Spleen (tissue), 11 donors: ENCODE results near the gene NUP62CL. TPM values are rescaled to one million over a fixed set of nuclear protein-coding genes. Genes with fewer than 3 reads are reported as not detected.
A peak's percentile ranks its signal among the peaks of the same experiment; 100 is the strongest.

Source experiments
- DNase-seq: peaks from one replicate; pipeline ENCODE4 v3.0.0-alpha.2; 2020
- H3K27ac ChIP-seq, 8 donors: fragments of 200-600 bp; sonication (generic) in 7 of 8; 1 replicate in 4 of 8; 2 replicates in 4 of 8; pipeline versions ENCODE4 v1.5.0 to v1.8.0; 2016 to 2021; ENCODE audit warnings: inconsistent platforms in 4 of 8, mild to moderate bottlenecking in 4 of 8, moderate library complexity in 1 of 8
- H3K27me3 ChIP-seq, 7 donors: fragments of 200-600 bp; sonication (generic) in 6 of 7; replicated peaks in 1 of 7; 1 replicate in 4 of 7; 2 replicates in 3 of 7; pipeline versions ENCODE4 v1.5.0 to v1.8.0; 2016 to 2021; ENCODE audit warnings: inconsistent platforms in 3 of 7, mild to moderate bottlenecking in 1 of 7
- H3K36me3 ChIP-seq, 6 donors: fragments of 200-600 bp; sonication (generic) in 5 of 6; 1 replicate in 4 of 6; 2 replicates in 2 of 6; pipeline versions ENCODE4 v1.5.0 to v1.8.0; 2016 to 2021; ENCODE audit warnings: inconsistent platforms in 2 of 6
- H3K4me1 ChIP-seq, 6 donors: fragments of 200-600 bp; sonication (generic) in 5 of 6; 1 replicate in 3 of 6; 2 replicates in 3 of 6; pipeline versions ENCODE4 v1.5.0 to v1.8.0; 2016 to 2021; ENCODE audit warnings: inconsistent platforms in 3 of 6
- H3K4me3 ChIP-seq, 8 donors: fragments of 200-600 bp; sonication (generic) in 7 of 8; 1 replicate in 4 of 8; 2 replicates in 4 of 8; pipeline versions ENCODE4 v1.5.0 to v1.8.0; 2016 to 2021; ENCODE audit warnings: inconsistent platforms in 4 of 8, mild to moderate bottlenecking in 4 of 8, moderate library complexity in 2 of 8
- H3K9me3 ChIP-seq, 8 donors: fragments of 200-600 bp; sonication (generic) in 7 of 8; 1 replicate in 4 of 8; 2 replicates in 4 of 8; pipeline versions ENCODE4 v1.5.0 to v1.8.0; 2016 to 2021; ENCODE audit warnings: inconsistent platforms in 4 of 8
- CTCF ChIP-seq, 11 experiments: fragments of 200-600 bp in 7 of 11; fragments of 450-650 bp in 4 of 11; sonication (generic) in 4 of 11; IDR thresholded peaks in 8 of 11; conservative IDR thresholded peaks in 3 of 11; 1 replicate in 7 of 11; 2 replicates in 4 of 11; pipeline versions ENCODE4 v1.4.0 to v1.8.0; 2016 to 2021; ENCODE audit warnings: antibody characterized with exemption in 11 of 11, inconsistent platforms in 4 of 11, mild to moderate bottlenecking in 1 of 11
- POLR2A ChIP-seq, 3 donors: fragments of 450-650 bp; IDR thresholded peaks; one replicate each; pipeline ENCODE4 v1.5.1; 2017; ENCODE audit warnings: antibody characterized with exemption in 3 of 3, mild to moderate bottlenecking in 1 of 3
- POLR2AphosphoS5 ChIP-seq, 3 donors: sonication (generic); formaldehyde crosslinking; IDR thresholded peaks; one replicate each; pipeline ENCODE4 v1.5.1; 2017; ENCODE audit warnings: antibody characterized with exemption in 3 of 3
- whole genome bisulfite sequencing, 5 donors: extraction: QIAGEN DNeasy Blood & Tissue Kit in 3 of 5; methylation state at CpG; one replicate each; pipeline versions ENCODE4 v1.1.5 to v1.1.7; 2013 to 2018; 5-methylcytosine and 5-hydroxymethylcytosine counted together
- intact Hi-C: fragments of 100-400 bp; cut with DNase I; formaldehyde crosslinking; loops from one replicate; pipeline ENCODE4 v1.15.0; 2023; ENCODE audit warnings: low total_unique reads
- polyA plus RNA-seq, 3 donors: library from polyadenylated mRNA; stranded (reverse); fragments of 200-250 nt; gene quantifications; one replicate each; pipeline ENCODE4 v1.2.1, GENCODE V29; 2013
- total RNA-seq, 7 donors: library from RNA; depleted of rRNA in 3 of 7; stranded (reverse); fragments of >200 nt in 3 of 7; fragmentation: NEBNext Ultra II Directional in 4 of 7; extraction: Animal tissue kit (Norgen Biotek cat#: 25700) in 4 of 7; gene quantifications; one replicate each; pipeline versions ENCODE4 v1.1.0 to v1.2.1, GENCODE V29; 2016 to 2021
- donor health status: healthy with polysubstance abuse.
- donor health status: DM: no; HTN: no; CAD: no; lungs with moderate emphysema.
- donor health status: DM: no; HTN: no; CAD: no.
- donor health status: Bipolar disorder and iron deficiency.
- donor health status: healthy.
- donor health status: DM: no; HTN: no; CAD: no.
- donor health status: DM: yes; HTN: yes; CAD: no.

The NUP62CL gene
- total and polyA plus RNA-seq, 10 donors, result 0.33 to 1.3 (median 0.65) TPM; not detected in 1

DNA sequence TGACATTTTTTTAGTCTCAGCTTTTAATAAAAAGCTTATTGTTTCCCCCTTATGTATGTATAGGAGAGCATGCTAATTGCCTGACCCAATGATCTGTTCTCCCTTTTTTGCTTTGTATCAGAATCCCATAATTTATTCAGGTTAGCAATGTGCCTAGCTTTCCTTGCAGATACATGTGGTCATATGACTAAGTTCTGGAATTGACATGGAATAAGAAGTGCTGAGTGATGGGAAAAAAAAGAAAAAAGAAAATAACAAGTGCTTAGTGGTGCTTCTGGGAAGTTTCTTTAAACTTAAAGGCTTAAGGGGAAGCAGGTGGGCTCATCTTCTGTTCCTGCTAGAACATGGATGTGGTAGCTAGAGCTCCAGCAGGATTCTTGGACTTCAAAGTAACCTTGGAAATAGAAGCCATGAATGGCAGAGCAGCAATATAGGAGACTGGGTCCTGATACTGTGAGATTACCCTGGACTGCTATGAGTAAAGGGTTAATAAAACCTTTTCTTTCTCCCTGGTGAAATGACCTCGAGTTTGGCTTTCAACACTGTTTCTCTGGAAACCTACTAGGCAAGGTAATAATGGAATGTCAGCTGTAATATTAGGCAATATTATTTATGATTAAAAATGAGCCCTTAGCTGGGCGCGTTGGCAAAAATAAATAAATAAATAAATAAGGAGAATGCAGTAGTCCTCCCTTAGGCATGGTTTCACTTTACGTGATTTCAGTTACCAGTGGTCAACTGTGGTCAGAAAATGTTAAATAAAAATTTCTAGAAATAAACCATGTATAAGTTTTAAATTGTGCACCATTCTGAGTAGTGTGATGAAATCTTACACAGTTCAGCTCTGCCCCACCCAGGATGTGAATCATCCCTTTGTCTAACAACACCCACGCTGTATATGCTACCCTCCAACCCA, 70.9 kb downstream of the NUP62CL start:
- no peak overlapping the region for H3K27ac ChIP-seq
- no peak for DNase-seq
- no peaks in the 10 kb centered on the region for H3K27me3 ChIP-seq
- H3K4me3 ChIP-seq, result no peak overlapping the region
- H3K36me3 ChIP-seq, result no peaks in the 10 kb centered on the region
- intact Hi-C loops, result no loop called here
- H3K9me3 ChIP-seq, result no peaks in the 10 kb centered on the region
- TF ChIP-seq POLR2A (IDR thresholded peaks at IDR 0.05) (no peak), POLR2AphosphoS5 (IDR thresholded peaks at IDR 0.05) (no peak), CTCF (IDR thresholded peaks at IDR 0.05 in 8 of 11, conservative IDR thresholded peaks at IDR 0.05 in 3 of 11) (no peak)
- H3K4me1 ChIP-seq, result no peaks in the 10 kb centered on the region
- 55 to 72% (median 65%) methylated on average over 5 of the region's 5 CpGs for WGBS, 5 donors

DNA sequence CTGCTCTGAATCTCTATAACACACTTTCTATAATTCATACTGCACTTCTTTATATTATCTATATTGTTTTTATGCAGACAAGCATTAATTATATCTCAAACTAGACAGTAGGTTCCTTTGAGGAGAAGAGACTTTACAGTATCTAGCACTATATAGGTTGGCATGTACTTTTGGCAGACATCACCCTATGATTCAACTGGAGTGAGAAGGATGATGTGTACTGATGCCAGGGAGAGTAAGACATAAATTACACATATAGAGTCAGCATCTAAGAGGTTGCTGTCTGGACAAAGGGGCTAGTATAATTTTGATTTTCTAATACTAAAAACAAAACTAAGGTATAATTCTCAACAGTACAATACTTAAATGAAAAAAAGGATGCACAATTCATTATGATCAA, 82.5 kb downstream of the NUP62CL start:
- DNase-seq, result no peak
- Histone ChIP-seq H3K27me3 (no peaks in the 10 kb centered on the region), H3K4me3 (no peak overlapping the region), H3K9me3 (no peaks in the 10 kb centered on the region), H3K4me1 (no peaks in the 10 kb centered on the region), H3K27ac (no peak overlapping the region), H3K36me3 (no peaks in the 10 kb centered on the region)
- intact Hi-C loops, result no loop called here
- no peak for TF ChIP-seq CTCF (IDR thresholded peaks at IDR 0.05 in 8 of 11, conservative IDR thresholded peaks at IDR 0.05 in 3 of 11)
- TF ChIP-seq POLR2AphosphoS5 (IDR thresholded peaks at IDR 0.05), result no peak
- TF ChIP-seq POLR2A (IDR thresholded peaks at IDR 0.05), result no peak

DNA sequence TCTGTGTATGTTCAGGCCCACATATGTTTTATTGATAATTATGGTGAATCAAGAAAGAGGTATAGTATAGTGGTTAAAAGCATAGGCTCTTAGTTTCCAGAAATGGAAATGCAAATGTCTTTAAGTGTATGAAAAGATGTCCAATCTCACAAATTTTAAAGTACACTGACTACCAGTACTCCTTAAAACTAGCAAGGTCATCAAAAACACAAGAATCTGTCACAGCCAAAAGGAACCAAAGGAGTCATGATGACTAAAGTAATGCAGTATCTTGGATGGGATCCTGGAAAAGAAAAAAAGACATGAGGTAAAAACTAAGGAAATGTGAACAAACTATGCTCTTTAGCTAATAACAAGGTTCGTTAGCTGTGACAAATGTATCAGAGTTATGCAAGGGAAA, 87.0 kb downstream of the NUP62CL start:
- Histone ChIP-seq H3K27me3 (no peaks in the 10 kb centered on the region), H3K36me3 (peaks cover 0 to 24% (median 7%) of the 10 kb centered on the region in 6 donors), H3K27ac (peak overlapping the region in 4 of 8 donors; percentile 78 to 82 (median 80)), H3K4me1 (peaks cover 5 to 12% (median 11%) of the 10 kb centered on the region in 6 donors), H3K4me3 (peak overlapping the region in 4 of 8 donors; percentile 57 to 85 (median 60)), H3K9me3 (no peaks in the 10 kb centered on the region)
- TF ChIP-seq CTCF (IDR thresholded peaks at IDR 0.05 in 8 of 11, conservative IDR thresholded peaks at IDR 0.05 in 3 of 11) (no peak), POLR2AphosphoS5 (IDR thresholded peaks at IDR 0.05) (no peak), POLR2A (IDR thresholded peaks at IDR 0.05) (no peak)
- WGBS, 5 donors, result 73 to 100% (median 97%) methylated on average over 1 of the region's 1 CpG
- intact Hi-C loops, result no loop called here
- DNase-seq, result no peak
